ENCODE data around the gene TOM1.
"Not testable (repeated sequence)": the region's sequence is repeated elsewhere in the genome, so short reads cannot be mapped to it uniquely, and the experiment has no call there.

The TOM1 gene

DNA sequence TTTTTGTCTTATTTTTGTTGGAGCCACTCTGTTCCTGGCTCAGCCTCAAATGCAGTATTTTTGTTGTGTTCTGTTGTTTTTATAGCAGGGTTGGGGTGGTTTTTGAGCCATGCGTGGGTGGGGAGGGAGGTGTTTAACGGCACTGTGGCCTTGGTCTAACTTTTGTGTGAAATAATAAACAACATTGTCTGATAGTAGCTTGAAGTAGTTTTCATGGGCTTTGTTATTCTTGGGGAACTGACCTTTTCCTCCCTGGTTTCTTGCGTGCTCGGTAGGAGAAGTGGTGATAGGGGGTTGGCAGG, 94.3 kb downstream of the TOM1 start:
- TF ChIP-seq JUND (IDR thresholded peaks at IDR 0.05; ENCODE audit: low read depth) = no peak
- in situ Hi-C loops (cut with HindIII; ENCODE audit: low pct_unique_long_range_greater_than_20kb, low sequenced_read_pairs) = no loop called here
- no peak for DNase-seq (ENCODE audit: low read depth in 1 of 2, low spot score in 1 of 2)

DNA sequence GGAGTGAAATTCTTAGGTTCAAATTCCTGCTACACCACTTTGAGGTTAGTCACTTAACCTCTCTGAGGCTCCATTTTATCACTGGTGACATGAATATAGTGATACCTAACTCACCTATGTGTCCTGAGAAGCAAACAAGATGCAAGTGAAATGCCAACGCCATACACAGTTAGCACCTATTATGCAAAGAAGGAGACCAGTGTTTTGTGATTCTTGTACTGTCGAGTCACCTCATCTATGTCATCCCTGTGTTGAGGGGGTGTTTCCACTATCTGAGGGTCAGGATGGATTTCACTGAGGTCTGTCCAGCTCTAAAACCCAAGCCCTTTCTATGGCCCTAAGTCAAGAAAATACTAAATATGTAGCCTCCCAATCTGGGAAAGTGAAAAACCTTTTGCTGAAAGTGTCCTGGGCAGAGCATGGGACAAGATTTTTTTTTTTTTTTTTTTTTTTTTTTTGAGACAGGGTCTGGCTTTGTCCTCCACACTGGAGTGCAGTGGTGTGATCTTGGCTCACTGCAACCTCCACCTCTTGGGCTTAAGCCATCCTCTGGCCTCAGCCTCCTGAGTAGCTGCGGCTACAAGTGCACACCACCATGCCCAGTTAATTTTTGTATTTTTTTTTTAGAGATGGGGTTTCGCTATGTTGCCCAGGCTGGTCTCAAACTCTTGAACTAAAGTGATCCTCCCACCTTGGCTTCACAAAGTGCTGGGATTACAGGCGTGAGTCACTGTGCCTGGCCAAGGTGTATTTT, 95.3 kb downstream of the TOM1 start:
- no peak for DNase-seq (ENCODE audit: low read depth in 1 of 2, low spot score in 1 of 2)
- in situ Hi-C loops (cut with HindIII; ENCODE audit: low pct_unique_long_range_greater_than_20kb, low sequenced_read_pairs) = no loop called here
- TF ChIP-seq JUND (IDR thresholded peaks at IDR 0.05; ENCODE audit: low read depth) = no peak

DNA sequence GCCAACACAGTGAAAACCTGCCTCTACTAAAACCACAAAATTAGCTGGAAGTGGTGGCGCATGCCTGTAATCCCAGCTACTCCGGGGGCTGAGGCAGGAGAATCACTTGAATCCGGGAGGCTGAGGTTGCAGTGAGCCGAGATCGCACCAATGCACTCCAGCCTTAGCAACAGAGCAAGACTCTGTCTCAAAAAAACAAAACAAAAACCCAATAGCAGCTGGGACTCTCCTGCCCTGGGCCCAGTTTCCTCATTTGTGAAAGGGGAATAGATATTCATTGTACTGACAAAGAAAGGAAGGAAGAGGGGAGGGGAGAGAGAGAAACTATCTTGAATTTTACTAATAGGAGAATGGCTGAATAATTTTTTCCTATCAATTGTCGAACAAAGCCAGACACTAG, 96.9 kb downstream of the TOM1 start:
- in situ Hi-C loops (cut with HindIII; ENCODE audit: low pct_unique_long_range_greater_than_20kb, low sequenced_read_pairs); DNase-seq (ENCODE audit: low read depth in 1 of 2, low spot score in 1 of 2): not testable (repeated sequence)

DNA sequence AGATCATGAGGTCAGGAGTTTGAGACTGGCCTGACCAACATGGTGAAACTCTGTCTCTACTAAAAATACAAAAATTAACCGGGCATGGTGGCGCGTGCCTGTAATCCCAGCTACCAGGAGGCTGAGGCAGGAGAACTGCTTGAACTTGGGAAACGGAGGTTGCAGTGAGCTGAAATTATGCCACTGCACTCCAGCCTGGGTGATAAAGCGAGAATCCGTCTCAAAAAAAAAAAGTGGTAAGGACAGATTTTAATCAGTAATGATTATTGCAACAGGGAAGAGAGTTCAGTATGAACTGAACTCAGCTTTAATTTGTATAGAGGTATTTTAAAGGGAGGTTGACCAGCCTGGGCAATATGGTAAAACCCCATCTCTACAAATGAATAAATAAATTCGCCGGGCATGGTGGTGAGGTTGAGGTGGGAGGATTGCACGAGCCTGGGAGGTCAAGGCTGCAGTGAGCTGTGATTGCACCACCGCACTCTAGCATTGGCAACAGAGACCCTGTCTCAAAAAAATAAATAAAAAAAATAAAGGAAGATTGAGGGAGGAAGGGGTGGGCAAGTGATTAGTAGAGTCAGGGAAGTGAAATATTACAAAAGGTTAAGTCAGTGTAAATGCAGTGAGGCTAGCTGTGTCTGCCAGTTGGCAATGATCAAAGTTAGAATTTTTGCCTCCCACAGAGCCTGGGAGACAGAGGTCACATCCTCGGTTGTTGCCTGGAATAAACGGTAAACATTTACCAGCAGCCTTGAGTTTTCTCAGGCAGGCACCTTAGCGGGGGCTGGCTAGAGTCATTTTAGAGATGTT, 97.6 kb downstream of the TOM1 start:
- no peak for TF ChIP-seq JUND (IDR thresholded peaks at IDR 0.05; ENCODE audit: low read depth)
- in situ Hi-C loops (cut with HindIII; ENCODE audit: low pct_unique_long_range_greater_than_20kb, low sequenced_read_pairs) = no loop called here
- no peak for DNase-seq (ENCODE audit: low read depth in 1 of 2, low spot score in 1 of 2)

All from T47D (cell line).